ENCODE results near the gene RUNDC1. TPM values are rescaled to one million over a fixed set of nuclear protein-coding genes. Genes with fewer than 3 reads are reported as not detected.

Gene RUNDC1
- total RNA-seq, 1 donor from 2014 or later: 10.2 TPM

GRCh38 chr17:43014649-43015542 is 34.5 kb downstream of the RUNDC1 start:
- Histone ChIP-seq H3K27me3 (no peaks in the 10 kb centered on the region), H3K4me1 (peaks cover 0 to 3% of the 10 kb centered on the region in 2 donors), H3K27ac (peak overlapping the region; percentile 5 to 28), H3K9me3 (no peaks in the 10 kb centered on the region), H3K4me3 (no peak overlapping the region), H3K36me3 (peaks cover 37 to 44% of the 10 kb centered on the region in 2 donors)
- no peak for TF ChIP-seq CTCF (IDR thresholded peaks at IDR 0.05)
- DNase-seq (ENCODE audit: low spot score in 2 of 2): no peak
- intact Hi-C loops (cut with DNase I): no loop called here

GRCh38 chr17:43015579-43015978 is 35.2 kb downstream of the RUNDC1 start:
- Histone ChIP-seq H3K27ac (peak overlapping the region; percentile 20 to 28), H3K27me3 (no peaks in the 10 kb centered on the region), H3K4me3 (no peak overlapping the region), H3K36me3 (peaks cover 37 to 44% of the 10 kb centered on the region in 2 donors), H3K9me3 (no peaks in the 10 kb centered on the region), H3K4me1 (peaks cover 0 to 9% of the 10 kb centered on the region in 2 donors)
- intact Hi-C loops (cut with DNase I): no loop called here
- DNase-seq (ENCODE audit: low spot score in 2 of 2): peak in 1 of 2 donors; percentile 77
- no peak for TF ChIP-seq CTCF (IDR thresholded peaks at IDR 0.05)

GRCh38 chr17:43016216-43016615 is 35.9 kb downstream of the RUNDC1 start:
- Histone ChIP-seq H3K27me3 (no peaks in the 10 kb centered on the region), H3K9me3 (no peaks in the 10 kb centered on the region), H3K4me1 (peaks cover 0 to 12% of the 10 kb centered on the region in 2 donors), H3K4me3 (no peak overlapping the region), H3K36me3 (peaks cover 37 to 44% of the 10 kb centered on the region in 2 donors), H3K27ac (peak overlapping the region; percentile 20 to 28)
- no peak for DNase-seq (ENCODE audit: low spot score in 2 of 2)
- intact Hi-C loops (cut with DNase I): no loop called here
- TF ChIP-seq CTCF (IDR thresholded peaks at IDR 0.05): no peak

- no peak for DNase-seq (ENCODE audit: low spot score in 2 of 2)
- no peak overlapping the region for H3K4me3 ChIP-seq
- no peaks in the 10 kb centered on the region for H3K9me3 ChIP-seq
- H3K27me3 ChIP-seq: no peaks in the 10 kb centered on the region
- intact Hi-C loops (cut with DNase I): no loop called here
- H3K4me1 ChIP-seq: peaks cover 0 to 17% of the 10 kb centered on the region in 2 donors
- no peak overlapping the region for H3K27ac ChIP-seq
- H3K36me3 ChIP-seq: peaks cover 35 to 36% of the 10 kb centered on the region in 2 donors
- TF ChIP-seq CTCF (IDR thresholded peaks at IDR 0.05): no peak
Measured at GRCh38 chr17:43018008-43018853, 37.9 kb downstream of the RUNDC1 start.

GRCh38 chr17:43018932-43019331 is 38.6 kb downstream of the RUNDC1 start:
- intact Hi-C loops (cut with DNase I): no loop called here
- Histone ChIP-seq H3K4me1 (peaks cover 0 to 17% of the 10 kb centered on the region in 2 donors), H3K27ac (peak overlapping the region in 1 of 2 donors; percentile 90), H3K4me3 (no peak overlapping the region), H3K27me3 (no peaks in the 10 kb centered on the region), H3K9me3 (no peaks in the 10 kb centered on the region), H3K36me3 (peaks cover 30 to 33% of the 10 kb centered on the region in 2 donors)
- TF ChIP-seq CTCF (IDR thresholded peaks at IDR 0.05): no peak
- DNase-seq (ENCODE audit: low spot score in 2 of 2): no peak
